ENCODE results near the gene CIC.

DNA sequence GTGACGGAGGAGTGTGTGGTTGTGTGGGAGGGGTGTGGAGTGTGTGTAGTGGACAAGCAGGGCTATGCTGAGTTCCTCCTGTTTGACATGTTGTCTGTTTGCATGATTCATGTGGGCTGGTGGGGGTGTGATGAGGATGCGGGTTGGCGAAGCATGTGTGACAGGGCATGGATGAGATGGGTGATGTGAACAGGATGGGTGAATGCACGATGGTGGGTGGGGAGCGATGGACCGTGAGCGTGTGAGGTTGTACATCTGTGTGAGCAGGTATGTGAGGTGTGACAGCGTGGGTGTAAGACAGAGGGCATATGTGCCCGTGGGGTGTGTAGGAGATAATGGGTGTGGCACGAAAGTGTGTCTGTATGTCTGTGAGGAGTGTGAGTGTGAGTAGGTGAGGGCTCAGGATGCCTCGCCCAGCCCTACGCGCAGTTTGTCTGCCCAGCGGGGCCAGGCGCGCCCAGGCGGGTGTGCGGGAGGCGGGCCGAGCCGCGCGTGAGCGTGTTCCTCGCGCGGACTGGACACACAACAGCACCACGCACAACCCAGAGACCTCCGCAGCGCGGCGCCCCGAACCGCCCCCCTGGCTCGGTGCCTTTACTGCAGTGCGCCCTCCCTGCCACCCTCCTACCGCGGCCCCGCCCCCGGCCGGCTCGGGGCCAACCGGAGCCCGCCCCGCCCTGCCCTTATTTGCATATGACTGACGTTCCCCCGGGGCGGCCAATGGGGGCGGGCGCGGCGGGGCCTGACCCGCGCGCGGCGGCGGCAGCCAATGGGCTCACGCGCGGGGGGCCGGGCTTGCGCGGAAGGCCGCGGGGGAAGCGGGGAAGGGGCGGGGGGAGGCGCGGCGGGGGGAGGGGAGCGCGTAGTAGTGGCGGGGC lies 14.4 kb downstream of the CIC start:
- TF ChIP-seq CTCF (IDR thresholded peaks at IDR 0.05) (no peak), POLR2A (IDR thresholded peaks at IDR 0.05) (peak in 1 of 2 donors; percentile 53)
